PC-9 (cell line): Measurements from ENCODE around the gene PI4K2A.

Experiments used
- CTCF ChIP-seq: fragments of 200-600 bp; sonication (generic); conservative IDR thresholded peaks from 2 replicates; pipeline ENCODE4 v1.6.1; 2017; ENCODE audit warnings: mixed run types, antibody characterized with exemption, mild to moderate bottlenecking, moderate library complexity
- EZH2 ChIP-seq: fragments of 200-600 bp; sonication (generic); IDR thresholded peaks from 2 replicates; pipeline ENCODE4 v1.8.0; 2017; ENCODE audit warnings: antibody characterized with exemption, low read depth

- TF ChIP-seq CTCF (no peak), EZH2 (no peak)
These were observed 49.5 kb upstream of the PI4K2A start for GRCh38 chr10:97590748-97591495.
